A172 (cell line): ENCODE results near the gene PEX26. TPM values are rescaled to one million over a fixed set of nuclear protein-coding genes. Genes with fewer than 3 reads are reported as not detected.
"Not testable (repeated sequence)": the region's sequence is repeated elsewhere in the genome, so short reads cannot be mapped to it uniquely, and the experiment has no call there.

Experiments
- DNase-seq: peaks from one replicate; pipeline ENCODE4 v3.0.0-alpha.2; 2015; ENCODE audit warnings: low spot score
- total RNA-seq: library from RNA; depleted of rRNA; stranded (reverse); fragments of >200 nt; shearing (Covaris generic); gene quantifications from 2 replicates; pipeline ENCODE4 v1.2.3, GENCODE V29; 2014

Gene PEX26
- total RNA-seq, 1 experiment from 2014 or later, result 15.9 TPM

DNA sequence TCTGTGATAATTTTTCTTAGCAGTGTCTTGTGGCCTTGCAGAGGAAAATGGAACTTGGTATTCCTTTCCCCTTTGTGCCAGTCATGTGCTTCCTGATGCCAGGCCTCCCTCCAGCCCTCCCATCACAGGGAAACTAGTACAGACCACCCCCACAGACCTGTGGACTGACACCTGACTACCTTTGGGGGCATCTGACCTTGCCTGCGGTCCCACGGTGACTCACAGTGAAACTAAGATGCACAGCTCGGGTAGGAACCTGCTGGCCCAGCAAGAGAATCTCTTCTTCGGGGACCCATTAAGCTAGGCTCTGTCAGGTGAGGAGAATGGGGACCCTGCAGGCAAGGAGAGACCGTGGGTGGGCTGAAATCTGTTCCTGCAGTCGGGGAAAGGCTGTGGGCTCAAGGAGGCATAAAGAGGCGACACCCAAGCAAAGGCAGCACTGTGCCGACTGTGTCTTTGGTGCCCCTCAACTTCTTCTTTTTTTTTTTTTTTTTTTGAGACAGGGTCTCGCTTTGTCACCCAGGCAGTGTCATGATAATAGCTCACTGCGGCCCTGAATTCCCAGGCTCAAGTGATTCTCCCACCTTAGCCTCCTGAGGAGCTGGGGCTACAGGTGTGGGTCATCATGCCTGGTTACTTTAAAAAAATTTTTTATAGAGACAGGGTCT is 20.8 kb upstream of the PEX26 start:
- DNase-seq, result no peak

DNA sequence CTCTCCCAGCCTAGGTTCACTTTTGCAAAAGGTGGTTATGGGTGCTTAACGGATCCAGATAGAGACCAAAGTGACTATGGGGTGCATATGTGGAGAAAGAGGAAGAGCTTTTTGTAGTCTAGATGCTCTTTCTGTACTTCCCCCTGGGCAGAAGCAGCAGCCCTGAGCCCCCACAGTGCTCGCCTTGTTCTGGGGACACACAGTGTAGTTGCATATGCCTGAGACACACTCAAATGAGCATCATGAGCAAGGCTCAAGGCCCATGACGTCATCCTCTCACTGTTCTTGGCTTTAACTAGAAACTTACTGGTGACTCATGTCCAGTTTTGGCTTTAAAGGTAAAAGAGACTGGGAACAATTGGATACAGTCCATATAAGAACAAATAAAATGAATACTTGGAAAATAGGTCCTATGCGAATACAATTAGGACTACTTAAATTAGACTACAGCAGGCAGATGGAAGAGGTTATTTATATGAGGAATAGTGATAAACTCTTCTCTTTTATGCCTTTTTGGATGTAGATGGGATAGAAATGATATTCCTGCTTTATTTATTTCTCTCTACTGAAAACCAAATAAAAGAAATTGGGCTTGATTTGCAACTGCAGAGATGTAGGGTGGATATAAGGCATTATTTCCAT is 20.1 kb upstream of the PEX26 start:
- DNase-seq, result peak; percentile 97

DNA sequence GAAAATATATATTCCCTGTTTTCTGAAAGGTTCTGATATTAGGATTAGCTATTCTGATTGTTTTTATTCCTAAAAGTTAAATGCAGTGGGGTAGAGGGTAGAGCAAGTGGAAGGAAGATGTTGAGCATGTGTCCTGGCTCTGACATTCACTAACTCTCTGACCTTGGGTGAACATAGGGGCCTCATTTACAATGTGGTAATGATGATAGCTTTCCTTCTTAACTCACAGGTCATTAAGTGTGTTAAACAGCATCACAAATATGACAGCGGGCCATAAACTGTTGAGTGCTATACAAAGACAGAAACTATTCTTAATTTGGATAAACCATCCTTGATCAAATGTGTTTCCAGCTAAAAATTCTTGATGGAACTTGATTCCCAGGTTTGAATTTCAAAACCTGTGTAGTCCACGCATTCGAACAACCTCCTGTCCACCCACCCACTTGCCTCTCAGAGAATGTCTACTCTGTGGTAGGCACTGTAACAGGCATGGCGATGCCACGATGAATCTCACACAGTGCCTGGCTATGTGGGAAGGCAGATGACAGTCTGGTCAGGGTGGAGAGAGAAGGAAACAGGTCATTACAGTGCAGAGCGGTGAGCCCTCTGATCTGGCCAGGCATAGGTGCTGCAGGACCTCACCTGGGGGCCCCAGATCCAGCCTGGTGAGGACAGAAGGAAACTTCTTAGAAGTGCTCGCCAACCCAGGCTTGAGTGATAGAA is 19.3 kb upstream of the PEX26 start:
- DNase-seq, result no peak

DNA sequence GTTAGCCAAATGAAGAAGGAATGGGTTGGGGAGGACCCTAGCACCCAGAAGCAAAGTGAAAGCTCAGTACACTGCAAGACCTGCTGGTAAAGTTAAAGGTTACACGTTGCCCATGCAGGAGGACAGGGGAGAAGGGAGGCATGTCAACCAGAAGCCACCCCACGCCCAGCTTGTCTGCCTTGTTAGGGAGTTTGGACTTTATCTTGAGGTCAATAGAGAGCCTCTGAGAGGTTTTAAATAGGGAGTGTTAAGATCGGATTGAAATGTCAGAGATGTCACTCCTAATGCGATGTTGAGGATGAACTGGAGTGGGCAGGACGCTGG is 18.7 kb upstream of the PEX26 start:
- DNase-seq, result no peak

DNA sequence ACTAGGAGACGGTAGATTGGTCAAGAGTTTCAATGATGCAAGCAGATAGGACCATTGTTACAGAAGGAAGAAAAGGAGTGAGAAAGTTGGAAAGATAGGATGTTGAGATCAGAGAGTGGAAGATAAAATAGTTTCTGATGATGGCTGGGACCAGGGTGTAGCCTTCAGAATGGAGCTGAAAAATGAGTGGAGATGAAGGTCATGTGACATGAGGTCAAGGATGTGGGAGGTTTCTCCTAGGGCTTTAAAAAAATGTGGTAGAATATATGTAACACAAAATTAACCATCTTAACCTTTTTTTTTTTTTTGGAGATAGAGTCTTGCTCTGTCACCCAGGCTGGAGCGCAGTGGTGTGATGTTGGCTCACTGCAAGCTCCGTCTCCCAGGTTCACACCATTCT is 18.3 kb upstream of the PEX26 start:
- DNase-seq, result no peak

DNA sequence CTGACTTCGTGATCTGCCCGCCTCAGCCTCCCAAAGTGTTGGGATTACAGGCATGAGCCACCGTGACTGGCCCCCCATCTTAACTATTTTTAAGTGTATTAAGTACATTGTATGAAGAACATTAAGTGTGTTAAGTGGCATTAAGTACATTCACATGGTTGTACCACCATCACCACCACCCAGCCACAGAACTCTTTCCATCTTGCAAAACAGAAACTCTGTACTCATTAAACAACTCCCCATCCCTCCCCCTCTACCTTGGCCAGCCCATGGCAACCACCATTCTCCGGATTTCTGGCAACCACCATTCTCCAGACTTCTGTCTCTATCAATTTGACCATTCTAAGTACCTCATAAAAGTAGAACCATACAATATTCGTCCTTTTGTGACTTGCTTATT is 17.8 kb upstream of the PEX26 start:
- no peak for DNase-seq

DNA sequence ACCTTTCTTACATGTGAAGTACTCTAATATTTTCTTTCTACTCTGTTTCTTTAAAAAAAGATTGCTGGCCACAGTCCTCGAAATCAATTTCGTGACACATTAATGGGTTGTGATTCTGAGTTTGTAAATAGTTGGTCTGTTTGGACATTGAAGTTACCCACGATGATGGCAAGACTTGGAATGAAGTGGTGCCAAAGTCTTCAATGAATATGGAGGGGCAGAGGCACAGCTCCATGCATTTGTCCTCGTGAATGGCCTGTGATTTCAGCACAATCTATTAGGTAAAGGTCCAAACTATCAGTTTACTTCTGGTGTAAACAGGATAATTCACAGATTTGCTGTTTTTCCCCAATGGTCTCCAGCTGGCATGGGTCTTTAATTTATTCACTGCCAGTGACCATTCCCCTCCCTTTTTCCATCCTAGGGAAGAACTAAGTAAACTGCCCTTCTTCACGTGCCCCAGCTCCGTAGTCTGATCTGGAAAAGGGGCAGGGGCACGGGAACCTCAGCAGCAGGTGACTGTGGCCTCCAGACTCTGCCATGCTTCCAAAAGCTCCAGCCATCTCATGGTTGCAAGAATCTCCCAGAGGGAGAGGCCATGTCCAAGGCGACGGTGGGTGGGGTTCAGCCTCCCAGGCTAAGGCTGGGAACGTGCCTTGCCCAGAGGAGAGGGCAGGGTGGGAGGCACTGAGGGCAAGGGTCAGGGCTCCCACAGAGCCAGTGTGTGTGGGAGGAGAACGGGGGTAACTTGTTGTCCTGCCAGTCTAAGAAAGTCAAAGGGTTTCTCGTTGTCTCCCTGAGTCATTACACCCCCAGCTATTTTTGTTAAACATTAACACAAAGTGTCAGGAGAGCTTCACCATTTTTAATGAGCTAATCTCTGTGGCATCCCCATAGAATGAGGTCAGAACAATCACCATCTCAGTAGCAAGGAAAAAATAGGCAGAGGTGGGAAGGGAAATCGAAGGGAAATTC is 16.9 kb upstream of the PEX26 start:
- peak; percentile 45 for DNase-seq

DNA sequence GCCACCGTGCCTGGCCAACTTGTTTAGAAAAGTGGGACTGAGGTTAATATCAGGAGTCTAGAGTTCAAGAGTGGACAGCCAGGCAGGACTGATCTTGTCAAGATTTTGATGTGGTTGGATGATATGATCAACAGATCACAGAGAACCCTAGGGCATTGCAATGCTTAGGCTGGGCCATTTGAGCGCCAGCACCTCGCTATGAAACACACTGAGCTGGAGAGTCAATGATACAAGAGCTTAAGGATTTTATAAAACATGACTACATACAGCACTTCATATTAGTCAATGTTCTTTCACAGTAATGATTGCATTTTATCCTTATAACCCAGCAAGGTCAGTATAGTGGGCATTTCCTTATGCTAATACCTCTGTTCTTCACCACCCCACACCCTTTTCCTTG is 15.4 kb upstream of the PEX26 start:
- DNase-seq, result no peak

DNA sequence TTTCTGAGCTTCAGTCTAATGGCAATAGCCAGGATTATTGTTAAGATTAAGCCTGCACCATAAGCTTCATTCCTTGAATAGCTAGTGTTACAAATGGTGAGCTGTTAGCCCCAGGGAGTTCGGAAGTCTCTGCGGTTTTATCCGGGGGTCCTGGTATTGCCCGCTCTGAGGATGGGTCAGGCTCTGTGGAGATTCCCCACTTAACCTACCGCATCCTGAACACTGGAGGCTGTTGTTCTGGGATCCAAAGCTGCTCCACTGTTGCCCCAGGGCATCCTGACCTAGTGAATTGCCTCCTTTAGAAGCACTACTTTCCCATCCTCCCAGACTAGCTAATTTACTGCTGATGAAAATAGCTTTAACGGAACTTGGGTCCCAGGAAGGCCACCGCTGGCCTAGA is 14.5 kb upstream of the PEX26 start:
- no peak for DNase-seq

DNA sequence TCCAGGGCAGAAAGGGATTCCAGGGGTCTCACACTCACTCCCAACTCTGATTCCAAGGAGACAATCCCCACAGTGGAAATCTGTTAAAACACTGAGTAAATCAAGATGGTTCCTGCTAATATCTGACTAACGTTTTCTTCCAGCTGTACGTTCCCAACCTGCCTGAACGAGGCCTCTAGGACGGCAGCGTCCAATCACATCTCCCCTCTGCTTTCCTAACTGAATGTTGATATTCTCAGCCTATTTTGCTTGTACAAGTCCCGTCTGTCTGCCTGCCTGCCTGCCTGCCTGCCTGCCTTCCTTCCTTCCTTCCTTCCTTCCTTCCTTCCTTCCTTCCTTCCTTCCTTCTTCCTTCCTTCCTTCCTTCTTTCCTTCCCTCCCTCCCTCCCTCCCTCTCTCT is 14.1 kb upstream of the PEX26 start:
- not testable (repeated sequence) for DNase-seq

DNA sequence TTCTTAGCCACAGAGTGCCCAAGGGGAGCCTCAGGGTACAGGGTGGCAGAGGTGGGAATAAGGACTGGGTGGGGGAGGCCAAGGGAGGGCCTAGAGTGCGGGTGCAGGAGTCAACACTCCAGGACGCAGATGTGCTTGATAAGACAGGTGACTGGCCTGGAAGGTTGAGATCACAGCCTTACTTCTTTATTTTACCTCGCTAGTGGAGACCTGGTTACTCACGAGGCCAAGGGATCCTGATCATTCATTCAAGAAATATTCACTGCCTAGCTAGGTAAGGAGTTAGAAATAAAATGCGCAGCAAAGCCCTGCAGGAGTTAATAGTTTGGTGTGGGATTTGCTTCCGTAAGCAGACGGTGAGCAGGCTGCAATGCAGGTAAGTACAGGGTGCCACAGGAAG is 13.2 kb upstream of the PEX26 start:
- DNase-seq, result no peak

DNA sequence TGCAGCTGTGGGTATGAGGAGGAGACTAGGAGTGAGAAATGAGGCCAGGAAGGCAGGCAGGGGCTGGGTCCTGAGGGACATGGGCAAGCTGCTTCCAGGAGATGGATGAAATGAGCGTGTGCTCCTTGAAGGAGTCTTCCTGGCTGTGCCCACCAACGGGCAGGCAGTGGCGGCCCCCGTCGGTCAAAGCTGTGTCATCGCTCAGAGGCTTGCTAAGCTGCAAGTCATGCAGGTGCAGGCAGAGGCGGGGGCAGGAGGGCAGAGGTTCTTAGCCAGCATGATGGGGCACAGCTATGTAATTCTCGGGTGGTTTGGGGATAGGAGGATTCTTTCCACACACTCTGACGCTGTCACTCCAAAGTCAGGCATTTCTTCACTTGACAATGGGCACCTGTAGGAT is 12.5 kb upstream of the PEX26 start:
- DNase-seq, result no peak

DNA sequence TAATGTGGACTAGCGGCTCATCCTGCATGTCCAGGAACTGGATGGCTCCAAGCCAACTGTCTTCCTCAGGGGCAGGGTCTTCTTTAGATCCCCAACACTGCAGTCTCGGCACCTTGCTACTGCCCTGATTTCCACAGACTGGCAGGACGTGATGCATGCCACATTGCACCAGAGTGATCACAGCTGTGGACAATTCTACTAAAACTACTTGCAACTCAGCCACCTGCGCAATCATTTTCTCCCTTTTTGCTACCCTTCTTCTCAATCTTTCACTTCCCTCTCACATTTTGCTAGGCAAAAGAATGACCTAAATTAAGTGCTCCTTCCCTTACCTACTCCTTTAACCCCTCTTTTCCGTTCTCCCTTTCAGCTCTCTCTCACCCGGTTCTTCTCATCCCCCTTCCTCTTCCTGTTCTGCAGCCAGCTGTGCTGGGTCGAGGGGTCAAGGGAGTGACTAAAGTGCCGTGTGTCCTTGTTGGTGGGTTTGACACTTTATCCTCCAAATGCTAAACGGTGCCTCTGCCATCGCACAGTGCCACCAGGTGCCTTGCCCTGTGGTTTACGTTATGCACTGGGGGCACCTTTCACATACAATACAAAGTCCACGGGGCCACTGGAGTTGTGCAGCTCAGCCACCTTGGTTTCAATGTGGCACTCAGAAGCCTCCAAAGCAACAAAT is 11.5 kb upstream of the PEX26 start:
- DNase-seq, result no peak

DNA sequence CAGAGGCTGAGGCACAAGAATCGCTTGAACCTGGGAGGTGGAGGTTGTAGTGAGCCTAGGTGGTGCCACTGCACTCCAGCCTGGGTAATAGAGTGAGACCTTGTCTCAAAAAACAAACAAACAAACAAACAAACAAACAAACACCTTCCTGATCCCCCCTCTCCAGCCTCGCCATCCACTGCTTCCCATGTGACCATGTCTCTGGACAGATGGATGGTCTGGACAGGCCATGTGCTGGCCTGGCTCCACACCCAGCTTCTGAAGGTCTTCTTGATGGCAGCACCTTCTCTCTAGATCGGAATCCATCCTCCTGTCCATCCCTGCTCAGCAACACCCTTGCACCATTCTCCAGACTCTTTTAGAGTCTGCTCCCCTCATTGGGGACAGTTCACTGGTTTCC is 10.7 kb upstream of the PEX26 start:
- no peak for DNase-seq

DNA sequence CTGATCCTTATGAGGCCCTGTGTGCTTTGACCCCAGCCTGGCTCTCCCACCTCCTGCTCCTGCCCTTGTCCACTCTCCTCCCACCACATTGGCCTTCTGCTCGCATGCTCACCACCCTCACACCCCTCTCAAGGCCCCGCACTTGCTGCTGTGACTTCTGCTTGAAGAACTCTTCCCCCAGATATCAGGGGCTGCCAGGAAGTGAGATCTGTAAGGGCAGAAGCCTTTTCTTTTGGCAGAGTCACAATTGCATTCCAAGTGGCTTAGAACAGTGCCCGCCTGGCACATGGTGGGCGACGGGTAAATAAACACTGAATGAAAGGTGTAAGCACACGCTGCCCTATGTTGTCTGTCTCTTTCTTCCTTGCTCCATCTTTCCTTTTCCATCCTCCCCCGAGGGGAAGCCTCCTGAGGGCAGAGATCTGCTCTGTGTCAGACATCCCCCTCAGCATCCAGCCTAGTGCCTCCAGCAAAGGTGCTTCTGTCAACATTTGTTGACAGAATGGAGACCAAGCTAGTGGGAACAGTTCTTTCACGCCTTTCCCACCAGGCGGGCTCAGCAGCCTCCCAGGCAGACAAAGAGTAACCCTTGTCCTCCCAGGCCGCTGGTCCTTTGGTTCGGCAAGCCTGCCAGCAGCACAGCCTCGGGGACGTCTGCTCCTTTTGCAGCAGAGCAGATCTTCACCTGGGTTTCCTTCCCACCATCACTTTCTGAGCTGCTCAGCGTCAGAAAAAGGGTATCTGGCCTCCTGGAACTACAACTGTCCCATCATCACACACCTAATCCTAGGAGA is 10.0 kb upstream of the PEX26 start:
- DNase-seq, result no peak

DNA sequence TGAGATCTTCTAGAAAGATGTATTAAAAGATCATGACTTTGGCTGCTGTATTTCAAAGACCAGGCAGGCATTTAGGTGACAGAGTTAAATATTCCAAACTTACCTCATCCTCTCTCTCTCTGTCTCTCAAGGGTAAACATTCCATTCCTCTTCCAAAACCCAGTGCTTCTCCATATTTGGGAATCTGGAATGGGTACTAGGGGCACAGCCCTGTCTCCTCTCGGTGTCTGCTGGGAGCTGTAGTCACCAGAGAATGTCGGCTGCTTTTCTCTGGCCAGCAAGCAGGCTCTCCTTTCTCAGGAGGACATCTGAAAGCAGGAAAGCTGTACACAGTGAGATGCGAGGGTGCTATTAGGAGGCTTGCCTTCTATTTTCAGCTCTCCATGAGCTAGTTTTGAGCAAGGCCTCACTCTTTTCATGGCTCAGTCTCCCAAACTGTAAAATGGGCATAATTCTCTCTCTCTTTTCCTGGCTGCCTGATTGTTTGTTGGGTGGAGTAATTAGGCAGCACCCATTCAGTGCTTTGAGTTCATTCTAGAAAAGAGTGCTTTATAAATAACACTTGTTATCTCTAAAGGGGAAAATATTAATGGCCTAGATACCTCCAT is 9.3 kb upstream of the PEX26 start:
- no peak for DNase-seq

DNA sequence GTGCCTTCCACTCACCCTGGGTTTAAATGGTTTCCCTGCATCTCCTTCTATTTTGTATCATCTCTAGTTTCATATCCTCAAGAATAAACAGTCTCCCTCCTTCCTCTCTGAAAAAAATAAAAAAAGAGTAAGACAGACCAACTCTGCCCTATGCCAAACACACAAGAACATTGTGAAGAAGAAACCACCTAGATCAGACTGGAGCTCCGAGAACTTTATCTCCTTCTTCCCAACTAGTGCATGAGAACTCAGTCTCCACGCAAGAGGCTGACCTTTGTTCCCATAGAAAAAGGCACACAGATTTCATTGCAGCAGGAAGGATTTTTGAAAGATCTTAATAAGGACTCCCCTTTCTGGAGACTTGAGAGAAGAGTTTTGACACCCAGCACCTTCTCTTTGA is 8.7 kb upstream of the PEX26 start:
- no peak for DNase-seq

DNA sequence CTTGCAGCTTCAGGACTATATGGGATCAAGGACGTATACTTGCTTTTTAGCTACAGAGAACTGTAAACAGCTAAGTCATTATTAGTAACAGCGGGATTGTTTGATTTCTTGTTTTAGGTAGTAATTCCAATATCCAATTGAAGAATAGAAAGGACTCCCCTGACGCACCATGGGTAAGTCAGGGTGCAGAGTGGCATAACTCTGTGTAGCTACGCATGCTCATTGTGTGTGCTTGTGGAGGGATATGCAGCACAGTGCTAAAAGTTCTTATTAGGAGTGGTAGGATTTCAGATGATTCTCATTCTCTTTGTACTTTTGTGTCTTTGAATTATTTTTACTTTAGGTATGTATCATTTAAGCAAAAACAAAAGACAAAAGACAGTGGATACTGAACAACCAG is 7.7 kb upstream of the PEX26 start:
- no peak for DNase-seq

DNA sequence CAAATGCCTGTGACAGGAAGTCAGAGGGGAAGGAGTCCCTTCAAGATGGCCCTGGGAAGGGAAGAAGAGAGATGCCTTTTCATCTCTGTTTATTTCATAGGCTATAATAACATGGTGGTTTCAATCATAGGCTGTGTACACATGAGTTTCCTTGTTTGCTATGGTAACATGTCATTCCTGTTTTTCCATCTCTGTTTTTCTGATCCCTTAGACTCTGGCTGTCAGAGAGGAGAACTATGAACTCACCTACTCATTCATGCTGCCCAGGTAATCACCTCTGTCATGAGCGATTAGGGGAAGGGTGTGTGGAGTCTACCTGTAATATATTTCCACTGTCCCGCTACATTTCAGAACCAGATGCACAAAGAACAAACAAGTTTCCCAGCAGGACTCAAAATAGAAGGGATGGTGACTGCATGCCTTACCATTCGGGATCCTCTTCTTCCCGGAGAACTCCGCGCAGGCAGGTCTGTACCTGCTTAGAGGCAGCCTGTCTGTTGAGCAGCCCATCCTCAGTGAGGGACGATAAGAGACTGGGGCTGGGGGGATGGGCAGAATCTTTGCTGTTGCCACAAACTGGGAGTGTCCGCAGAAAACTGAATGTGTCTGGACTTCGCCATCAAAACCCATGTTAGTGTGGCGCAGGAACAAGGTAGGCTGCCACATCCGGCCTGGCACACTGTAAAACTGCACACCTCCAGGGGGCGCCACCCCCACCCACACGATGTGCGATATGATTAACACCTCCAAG is 7.1 kb upstream of the PEX26 start:
- no peak for DNase-seq
